Activated CD4-positive, CD25-positive, alpha-beta regulatory T cell treated with anti-CD3 and anti-CD28 coated beads, Interleukin-2, amount 50 U/mL, for 16 hours (primary cell): ENCODE measurements around the gene E2F4.
A peak's percentile ranks its signal among the peaks of the same experiment; 100 is the strongest.

Experiments
- DNase-seq: peaks from one replicate; pipeline ENCODE4 v3.0.0-alpha.2; 2020; ENCODE audit warnings: low read depth, low spot score

The E2F4 gene

DNA sequence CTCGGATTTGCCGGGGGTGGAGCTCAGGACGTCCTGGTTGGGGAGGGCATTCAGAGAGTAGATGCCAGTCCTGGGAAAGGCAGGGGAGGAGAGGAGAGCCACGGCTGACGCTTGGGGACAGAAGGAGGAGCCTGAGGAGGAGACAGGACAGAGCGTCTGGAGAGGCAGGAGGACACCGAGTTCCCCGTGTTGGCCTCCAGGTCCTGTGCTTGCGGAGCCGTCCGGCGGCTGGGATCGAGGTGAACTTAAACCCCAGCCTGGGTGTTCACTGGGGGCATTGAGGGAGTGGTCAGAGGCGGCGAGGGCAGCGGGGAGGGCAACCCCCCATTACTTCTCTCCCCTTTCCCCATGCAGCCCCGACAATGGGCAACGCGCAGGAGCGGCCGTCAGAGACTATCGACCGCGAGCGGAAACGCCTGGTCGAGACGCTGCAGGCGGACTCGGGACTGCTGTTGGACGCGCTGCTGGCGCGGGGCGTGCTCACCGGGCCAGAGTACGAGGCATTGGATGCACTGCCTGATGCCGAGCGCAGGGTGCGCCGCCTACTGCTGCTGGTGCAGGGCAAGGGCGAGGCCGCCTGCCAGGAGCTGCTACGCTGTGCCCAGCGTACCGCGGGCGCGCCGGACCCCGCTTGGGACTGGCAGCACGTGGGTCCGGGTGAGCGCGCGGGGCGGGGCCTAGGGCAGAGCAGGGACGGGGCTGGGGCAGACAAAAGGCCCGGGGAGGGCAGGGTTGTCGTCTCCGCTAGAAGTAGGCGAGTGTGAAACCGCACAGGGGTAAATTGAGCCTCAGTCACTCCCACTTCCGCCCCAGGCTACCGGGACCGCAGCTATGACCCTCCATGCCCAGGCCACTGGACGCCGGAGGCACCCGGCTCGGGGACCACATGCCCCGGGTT, 17.9 kb upstream of the E2F4 start:
- no peak for DNase-seq

DNA sequence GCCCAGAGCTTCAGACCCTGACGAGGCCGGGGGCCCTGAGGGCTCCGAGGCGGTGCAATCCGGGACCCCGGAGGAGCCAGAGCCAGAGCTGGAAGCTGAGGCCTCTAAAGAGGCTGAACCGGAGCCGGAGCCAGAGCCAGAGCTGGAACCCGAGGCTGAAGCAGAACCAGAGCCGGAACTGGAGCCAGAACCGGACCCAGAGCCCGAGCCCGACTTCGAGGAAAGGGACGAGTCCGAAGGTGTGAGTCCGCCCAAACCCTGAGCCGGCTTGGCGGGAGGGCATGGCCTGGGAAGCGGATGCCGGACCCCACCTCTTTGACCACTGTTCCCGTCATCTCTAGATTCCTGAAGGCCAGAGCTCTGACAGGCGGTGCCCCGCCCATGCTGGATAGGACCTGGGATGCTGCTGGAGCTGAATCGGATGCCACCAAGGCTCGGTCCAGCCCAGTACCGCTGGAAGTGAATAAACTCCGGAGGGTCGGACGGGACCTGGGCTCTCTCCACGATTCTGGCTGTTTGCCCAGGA, 17.2 kb upstream of the E2F4 start:
- no peak for DNase-seq

DNA sequence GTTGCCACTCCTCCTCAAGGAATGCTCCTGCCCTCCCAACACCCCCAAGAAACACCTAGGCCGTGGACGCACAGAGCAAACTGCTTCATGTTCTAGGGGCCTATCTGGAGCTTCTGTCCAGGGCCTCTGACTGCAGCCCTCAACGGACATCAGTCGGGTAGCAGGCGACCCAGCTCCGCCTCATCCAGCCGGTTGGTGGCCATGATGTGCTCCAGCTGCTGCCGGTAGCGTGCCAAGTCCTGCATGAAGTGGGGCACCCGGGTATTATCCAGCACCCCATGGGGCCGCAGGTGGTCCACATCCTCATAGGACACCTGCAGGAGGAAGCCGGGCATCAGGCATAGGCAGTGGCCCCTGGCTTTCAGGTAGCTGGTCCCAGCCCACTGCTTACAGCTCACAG, 15.3 kb upstream of the E2F4 start:
- DNase-seq = no peak

DNA sequence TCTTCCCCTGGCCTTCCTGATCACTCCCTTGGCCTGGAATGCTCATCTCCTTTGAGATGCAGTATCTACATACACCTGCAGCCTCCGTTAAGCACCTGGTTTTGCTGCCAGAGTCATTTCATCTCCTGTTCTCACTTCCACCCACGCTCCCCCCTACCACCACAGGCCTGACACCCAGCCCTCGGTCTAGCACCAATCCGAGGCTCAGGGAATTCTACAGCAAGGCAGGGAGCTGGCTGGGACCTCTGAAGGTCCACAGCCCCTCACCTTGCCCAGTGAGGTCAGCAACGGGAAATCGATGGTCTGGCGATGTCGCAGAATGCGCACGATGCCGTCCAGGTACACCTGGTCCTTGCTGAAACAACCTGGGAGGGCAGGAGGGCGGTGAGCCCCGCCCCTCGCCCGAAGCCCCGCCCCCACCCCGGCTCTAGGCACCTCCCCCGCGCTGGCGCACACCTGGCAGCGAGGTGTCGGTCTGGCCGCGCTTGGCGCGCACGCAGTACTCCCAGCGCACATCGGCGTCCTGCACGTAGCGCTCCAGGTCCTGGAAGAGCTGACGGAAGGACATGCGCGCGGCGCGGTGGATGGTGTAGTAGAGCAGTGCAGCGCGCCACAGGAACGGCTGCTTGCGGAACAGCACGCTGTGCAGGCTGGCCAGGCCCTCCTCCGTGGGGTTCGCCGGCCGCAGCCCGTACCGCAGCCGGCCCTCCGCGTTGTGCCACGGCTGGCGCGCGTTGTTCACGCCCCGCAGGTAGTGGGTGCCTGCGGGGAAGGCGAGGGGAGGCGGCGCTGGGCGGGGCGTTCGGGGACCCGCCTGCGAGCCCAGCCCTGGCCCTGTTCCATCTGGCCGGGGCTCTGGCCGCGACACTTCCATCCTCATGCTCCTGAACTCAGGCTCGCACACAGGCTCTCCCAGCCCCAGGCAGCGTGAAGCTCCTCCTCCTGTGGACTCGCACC, 13.9 kb upstream of the E2F4 start:
- no peak for DNase-seq

DNA sequence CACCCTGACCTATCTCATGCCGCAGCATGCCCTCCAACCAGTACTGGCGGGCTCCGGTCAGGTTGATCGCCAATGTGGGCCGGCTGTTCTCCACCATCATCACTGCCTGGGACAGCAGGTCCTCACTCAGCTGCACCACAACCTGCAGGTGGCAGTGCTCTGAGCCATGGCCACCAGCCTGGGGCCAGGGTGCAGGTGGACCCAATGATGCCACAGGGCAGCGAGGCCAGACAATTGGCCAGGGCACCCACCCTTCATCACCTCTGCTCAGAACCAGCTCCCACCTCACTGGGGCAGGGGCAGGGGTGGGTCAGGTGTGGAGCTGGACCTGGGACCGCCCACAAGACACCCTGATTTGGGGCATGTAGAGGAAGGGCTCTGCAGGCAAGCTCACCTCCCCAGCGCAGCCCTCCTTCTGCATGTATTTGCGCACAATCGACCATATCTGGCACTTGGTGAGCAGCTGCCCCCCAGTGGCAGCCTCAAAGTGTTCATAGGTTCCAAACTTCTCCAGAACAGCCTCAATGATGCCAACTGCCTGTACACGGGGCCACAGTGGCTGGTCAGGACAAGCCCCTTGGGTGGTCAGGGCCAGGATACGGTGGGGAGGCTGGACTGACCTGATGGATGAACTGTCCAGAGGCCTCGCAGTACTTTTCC, 12.4 kb upstream of the E2F4 start:
- no peak for DNase-seq

DNA sequence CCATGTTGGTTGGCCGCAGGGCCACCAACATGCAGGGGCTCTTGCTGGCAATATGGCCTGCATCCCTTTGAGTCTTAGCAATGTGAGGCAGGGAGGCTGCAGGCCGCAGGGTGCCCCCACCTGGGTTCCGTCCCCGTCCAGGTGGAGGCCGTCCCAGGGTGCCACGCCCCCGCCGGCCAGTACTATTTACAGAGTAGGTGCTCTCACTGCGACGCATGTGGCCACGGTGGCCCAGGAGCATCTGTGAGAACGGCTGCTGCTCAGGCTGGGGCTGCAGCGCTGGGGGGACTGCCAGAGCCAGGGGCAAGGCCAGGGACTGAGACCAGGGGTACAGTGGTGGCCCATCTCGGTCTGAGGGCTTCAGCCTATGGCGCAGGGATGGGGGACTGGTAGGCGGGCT, 11.8 kb upstream of the E2F4 start:
- DNase-seq = no peak

DNA sequence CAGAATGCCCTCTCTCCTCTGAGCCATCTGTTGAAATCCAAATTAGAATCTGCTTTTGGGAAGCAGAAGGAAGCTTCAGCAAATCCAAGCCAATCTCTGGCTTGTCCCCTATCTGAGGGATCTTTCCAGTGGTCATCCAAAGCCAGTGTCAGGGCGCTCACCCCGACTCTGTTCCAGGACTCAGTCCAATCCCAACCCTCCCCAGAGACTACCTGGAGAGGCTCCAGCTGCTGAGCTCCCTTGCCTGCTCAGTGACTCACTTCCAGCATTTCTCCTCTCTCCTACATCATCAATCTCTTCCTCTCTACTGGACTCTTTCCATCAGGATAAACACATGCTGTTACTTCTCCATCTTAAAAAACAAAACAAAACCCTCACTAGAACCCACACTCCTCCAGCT, 10.6 kb upstream of the E2F4 start:
- DNase-seq = no peak

DNA sequence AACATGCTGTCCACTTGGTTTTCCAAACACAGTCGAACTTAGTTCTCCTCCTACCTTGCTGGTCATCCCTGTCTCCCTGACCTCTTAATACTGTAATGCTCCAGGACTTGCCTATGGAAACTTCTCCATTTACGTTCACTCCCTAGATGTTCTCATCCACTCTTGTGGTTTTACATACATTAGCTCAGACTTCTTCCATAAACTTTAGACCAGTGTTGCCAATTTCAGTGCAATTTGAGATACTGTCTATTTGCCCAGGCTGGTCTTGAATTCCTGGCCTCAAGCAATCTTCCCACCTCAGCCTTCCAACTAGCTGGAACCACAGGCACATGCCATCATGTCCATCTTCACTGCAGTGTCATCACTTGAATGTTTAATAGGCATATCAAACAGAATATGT, 9.7 kb upstream of the E2F4 start:
- DNase-seq = no peak

DNA sequence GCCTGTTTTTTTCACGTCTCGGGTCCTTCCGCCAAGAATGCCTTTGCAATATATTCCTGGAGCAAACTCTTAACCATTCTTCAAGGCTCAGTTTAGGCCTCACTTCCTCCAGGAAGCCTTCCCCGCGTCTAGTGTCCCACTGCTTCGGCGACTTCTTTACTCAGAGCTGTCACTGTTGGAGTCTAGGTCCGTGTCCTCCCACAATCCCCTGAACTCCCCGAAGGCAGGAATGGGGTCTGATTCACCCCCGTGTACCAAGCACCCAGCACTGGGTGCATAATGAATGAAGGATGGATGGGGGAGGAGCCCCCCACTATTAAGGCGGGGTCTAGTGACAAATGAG, 8.7 kb upstream of the E2F4 start:
- DNase-seq = no peak

DNA sequence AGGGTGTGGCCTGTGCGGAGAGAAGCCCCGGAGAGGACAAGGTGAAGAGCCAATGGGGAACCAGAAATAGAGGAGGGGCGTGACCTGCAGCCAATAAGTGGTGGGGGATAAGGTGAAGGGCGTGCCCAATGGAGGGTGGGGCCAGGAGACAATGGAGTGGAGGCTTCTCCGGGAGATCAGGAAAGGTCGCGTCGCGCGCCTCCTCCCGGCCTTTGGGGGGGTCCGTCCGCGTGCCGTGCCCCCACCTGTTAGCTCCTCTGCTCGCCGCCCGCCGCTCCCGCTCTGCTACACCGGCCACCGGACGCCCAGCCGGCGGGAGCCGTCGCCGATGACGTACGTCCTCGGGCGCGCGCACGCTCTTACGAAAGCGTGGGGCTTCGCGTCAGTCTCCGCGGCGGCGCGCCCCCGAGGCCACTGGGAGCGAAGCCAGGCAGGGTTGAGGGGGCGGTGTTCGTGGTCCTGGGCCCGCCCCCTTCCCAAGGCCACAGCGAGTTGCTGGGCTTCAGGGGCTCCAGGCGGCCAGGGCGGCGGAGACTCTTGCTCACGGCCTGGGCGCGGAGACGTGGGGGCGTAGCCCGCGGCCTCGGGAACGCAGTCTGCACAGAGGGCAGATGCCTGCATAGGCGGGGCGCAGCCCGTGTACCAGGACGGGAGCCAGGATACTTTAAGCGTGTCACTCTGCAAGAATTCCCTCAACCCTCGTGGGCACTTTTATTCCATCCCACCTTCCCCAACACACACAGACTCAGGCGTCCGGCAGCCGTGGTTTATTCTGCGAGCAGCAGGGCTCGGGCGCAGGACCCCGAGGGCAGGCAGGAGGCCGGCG, 8.1 kb upstream of the E2F4 start, which contains the start of gene MATCAP1:
Gene MATCAP1, minus strand, starts transcription at position 337 of the 826 bp plus-strand sequence. CDS start 3,353 bp downstream, outside the sequence.
- peak; percentile 86 for DNase-seq

DNA sequence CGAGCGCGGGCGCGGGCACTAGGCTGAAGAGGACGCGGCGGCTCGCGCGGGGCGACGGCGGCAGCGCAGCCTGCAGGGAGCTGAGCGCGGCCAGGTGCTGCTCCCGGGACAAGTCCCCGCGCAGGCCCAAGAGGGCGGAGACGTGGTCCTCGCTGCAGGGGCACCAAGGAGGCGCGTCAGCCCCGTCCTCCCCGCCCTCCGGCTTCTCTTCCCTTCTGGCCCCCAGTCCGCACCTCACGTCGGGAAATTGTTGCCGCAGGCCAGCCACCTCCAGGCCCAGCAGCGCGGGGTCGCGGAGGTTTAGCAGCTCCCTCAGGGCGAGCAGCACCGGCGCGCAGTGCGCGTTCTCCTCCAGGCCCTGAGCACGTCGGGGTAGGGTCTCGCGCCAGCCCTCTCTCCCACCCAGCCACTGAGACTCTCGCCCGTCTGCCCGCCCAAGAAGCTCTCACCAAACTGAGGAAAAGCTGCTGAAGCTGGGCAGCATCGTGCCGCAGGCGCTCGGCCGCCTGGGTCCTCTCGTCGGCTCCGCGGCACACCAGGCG, 7.4 kb upstream of the E2F4 start:
- DNase-seq = no peak

DNA sequence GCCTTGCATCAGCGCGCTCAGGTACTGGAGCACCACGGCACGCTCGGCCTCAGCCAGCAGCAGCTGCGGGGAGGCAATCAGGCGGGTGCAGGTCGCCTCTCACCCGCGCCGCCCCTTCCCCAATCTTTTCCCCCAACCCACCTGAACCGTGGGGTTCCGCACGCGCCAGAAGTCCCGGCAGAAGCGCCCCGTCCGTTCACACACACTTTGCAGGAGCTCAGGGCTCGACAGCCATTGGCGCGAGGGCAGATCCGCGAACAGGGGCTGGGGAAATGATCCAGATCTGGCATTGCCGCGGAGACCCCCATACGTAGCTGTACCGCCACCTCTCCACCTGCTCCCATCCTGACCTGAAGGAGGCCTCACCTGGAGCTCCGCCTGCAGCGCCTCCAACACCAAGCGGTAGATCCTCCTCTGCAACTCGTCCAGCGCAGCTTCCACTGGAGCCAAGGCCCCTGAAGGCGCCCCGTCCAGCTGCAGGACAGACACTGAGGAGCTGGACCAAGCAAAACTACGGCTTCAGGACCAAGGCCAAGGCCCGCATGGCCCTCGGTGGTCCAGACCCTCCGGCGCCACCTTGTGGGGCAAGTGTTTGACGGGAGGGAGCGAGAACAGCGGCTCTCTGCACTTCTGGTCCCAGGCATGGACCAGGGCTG, 6.8 kb upstream of the E2F4 start:
- peak; percentile 71 for DNase-seq

DNA sequence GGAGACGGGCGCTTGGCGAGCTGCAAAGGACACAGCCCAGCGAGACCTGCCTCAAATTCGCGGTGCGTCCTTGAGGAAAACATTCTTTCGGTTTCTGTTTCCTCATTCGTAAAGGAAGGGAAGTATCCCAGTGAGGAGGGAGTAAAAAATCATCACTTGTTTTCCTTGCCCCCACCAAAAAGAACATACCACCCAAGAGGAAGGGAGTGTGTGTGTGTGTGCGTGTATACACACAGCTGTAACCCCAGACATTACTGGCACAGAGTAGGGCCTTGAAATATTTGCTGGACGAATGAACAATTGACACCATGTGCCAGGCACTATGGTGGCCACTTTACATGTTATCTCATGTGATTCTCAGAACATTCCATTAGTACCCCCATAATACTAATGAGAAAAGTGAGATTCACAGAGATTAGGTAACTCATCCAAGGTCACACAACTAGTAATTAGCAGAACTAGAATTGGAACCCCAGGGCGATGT, 6.3 kb upstream of the E2F4 start:
- DNase-seq = no peak

DNA sequence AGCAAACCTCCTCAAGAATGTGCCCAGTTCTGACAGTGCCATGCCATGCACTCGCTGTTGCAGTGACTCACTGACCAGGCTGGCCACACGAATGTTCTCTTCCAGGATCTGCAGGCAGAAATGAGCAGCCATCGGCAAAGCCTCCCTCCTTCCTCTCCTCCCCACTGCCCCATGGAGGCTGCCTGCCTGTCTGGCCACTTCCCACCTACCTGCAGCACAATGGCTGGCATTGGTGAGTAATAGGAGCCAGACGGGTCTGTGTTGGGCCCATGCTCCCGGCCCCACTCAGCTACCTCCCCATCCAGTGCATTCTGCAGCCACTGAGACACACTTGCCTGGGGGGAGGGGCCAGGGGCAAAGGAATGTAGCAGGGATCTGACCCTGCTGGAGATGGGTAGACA, 5.4 kb upstream of the E2F4 start:
- no peak for DNase-seq

DNA sequence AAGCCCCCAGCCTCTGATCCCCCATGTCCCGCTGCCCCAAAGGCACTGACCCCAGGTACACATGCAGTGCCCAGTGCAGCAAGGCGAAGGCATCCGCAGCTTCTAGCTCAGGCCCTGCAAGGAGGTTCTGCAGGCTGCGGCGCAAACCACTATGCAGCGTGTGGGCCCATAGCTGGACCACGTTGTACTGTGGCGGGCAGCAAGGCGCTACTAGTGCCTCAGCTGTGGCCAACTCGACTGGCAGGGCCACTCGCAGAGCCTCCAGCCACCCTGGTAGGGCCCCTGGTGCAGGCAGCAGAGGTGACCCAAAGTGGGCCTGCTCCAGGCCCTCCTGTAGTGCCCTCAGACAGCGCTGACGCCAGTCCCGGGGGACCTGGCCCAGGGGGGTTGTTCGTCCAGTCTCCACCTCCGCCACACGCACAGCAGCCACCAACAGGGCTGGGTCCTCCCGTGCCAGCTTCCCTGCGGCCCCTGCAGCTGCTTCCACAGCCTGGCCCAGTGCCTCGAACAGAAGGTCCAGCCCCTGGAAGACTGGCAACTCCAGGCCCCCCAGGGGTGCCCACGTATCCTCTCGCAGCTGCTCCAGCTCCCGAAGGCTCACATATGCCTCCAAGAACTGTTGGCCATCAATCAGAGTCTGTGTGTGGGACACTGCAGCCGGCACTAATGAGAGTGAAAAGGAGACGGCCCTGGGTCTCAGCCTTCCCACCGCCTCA, 4.6 kb upstream of the E2F4 start:
- no peak for DNase-seq

DNA sequence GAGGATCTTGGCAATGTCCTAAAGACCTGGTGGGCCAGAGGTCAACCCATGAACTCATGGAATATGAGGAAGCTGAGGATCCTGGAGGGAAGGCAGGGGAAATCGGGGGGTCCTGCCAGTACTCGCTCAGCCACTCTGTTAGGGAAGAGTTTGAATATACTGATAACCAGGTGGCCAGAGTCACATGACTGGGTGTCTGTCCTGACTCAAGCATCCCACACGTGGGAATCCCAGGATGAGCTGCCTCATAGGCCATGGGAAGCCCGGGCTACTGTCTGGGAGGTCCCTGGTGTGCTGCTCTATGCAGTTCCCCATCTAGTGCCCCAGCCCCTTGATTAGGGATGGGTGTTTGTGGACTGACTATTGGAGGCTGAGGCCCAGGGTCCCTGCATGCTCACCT, 3.6 kb upstream of the E2F4 start:
- DNase-seq = no peak

DNA sequence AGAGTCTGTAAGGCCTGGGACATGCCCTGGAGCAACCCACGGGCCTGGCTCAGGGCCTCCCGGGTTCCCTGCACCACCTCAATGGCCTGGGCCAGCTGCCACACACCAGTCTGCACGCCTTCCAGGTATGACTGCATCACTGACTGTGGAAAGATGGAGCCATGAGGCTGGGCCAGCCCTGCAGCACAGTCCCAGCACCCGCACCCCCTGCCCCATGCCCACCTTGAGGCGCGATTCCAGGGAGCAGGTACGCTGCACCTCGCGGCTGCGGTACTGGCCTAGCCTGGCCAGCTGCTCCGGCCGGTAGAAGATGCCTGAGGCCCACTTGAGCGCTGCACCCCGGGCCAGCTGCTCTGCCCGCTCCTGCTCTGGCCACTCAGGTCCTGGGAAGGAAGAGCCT, 3.2 kb upstream of the E2F4 start:
- DNase-seq = no peak

DNA sequence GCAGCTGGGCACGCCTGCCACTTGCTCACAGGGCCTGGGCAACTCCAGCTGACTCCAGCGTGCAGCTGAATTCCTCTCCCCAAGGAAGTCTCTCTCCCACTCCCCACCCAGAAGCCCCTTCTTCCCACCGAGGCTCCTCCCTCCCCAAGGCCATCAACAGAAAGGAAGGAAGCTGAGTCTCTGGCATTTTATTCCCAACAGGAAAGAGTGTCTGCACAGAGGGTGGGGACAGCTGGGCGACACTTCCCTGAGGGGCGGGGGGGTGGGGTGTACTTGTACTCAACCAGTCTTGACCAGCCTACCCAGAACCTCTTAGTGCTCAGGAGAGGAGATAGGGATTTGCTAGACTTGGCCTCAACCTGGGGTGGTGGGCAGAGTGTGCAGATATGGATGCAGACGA, 1.9 kb upstream of the E2F4 start, which contains the start of gene EXOC3L1:
Gene EXOC3L1, minus strand, starts transcription at position 96 of the 400 bp plus-strand sequence. CDS start 460 bp downstream, outside the sequence.
- no peak for DNase-seq
